GM18907 (cell line): Measurements from ENCODE around the gene CD160.
"Not testable (repeated sequence)": the region's sequence is repeated elsewhere in the genome, so short reads cannot be mapped to it uniquely, and the experiment has no call there.

Experiments
- ATAC-seq: cut with Tn5 transposase; IDR thresholded peaks from one replicate; pipeline ENCODE4 v1.9.1; 2021; ENCODE audit warnings: mild to moderate bottlenecking, moderate library complexity; ENCODE audit not compliant: unreplicated experiment

CD160 gene

DNA sequence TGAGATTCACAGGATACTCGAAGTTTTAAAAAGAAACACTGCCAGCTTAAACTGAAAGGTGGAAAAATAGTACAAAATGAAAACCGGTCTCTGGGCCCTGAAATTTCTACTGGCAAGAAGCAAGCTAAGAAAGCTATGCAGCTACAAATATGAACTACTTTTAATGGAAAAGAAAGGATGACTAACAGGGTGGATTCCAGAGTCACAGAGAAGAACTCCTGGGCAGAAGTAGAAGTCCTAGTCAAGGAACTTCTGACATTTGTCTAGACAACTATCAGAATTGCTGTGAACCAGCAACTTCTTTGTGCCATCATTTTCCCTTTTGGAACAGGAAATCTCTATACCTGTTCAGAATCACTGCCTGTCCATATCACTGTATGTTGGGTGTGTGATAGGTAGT lies 38.1 kb downstream of the CD160 start:
- ATAC-seq, result no peak

DNA sequence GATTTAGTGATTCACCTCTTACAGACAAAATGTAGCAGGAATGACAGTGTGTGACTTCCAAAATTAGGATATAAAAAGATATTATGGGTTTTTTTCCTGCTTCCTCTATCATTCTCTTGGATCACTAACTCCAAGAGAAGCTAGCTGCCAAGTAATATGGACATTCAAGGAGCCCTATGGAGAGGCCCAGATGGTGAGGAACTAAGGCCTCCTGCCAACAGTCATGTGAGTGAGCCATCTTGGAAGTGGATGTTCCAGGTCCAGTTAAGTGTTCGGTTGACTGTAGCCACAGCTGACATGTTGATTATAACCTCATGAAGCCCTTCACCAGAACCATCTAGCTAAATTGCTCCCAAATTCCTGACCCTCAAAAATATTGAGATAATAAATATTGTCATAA lies 38.8 kb downstream of the CD160 start:
- ATAC-seq, result no peak

DNA sequence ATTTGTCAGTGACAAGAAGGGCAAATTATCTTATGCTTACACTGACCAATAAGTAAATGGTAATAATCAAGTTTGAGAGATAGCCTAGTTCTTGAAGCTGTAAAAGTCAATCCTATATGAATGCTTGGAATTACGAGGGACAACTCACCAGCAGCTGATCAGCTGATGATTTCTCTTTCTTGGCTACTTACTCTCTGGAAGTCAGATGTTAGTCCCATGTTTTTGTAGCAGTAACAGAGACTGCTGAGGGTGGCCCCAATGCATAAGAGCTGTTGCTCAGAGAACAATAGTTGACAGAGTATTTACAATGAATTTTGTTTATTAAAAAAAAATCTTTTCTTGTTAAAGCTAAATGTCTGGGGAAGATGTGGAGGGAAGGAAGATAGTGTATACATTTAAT lies 39.3 kb downstream of the CD160 start:
- no peak for ATAC-seq

DNA sequence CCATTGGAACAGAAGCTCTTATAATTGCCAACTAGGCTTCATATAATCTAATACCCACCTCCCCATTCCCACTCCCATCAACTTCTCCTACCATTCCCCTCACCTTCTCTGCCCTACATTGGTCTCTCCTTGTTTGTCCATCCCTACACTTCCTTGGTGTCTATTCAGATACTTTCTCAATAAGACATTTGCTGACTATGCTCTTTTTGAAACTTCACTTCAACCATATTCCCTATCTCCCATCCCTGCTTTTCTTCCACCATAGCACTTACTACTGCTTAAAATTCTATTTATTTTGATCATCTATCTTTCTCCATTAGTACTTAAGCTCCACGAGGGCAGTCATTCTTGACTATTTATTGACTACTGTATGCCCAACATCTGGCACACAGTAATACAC lies 40.4 kb downstream of the CD160 start:
- no peak for ATAC-seq

DNA sequence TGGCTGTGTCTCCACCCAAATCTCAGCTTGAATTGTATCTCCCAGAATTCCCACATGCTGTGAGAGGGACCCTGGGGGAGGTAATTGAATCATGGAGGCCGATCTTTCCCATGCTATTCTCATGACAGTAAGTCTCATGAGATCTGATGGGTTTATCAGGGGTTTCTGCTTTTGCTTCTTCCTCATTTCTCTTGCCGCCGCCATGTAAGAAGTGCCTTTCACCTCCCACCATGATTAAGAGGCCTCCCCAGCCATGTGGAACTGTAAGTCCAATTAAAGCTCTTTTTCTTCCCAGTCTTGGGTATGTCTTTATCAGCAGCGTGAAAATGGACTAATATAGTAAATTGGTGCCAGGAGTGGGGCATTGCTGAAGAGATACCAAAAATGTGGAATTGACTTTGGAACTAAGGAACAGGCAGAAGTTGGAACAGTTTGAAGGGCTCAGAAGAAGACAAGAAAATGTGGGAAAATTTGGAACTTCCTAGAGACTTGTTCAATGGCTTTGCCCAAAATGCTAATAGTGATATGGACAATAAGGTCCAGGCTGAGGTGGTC lies 41.2 kb downstream of the CD160 start:
- not testable (repeated sequence) for ATAC-seq

DNA sequence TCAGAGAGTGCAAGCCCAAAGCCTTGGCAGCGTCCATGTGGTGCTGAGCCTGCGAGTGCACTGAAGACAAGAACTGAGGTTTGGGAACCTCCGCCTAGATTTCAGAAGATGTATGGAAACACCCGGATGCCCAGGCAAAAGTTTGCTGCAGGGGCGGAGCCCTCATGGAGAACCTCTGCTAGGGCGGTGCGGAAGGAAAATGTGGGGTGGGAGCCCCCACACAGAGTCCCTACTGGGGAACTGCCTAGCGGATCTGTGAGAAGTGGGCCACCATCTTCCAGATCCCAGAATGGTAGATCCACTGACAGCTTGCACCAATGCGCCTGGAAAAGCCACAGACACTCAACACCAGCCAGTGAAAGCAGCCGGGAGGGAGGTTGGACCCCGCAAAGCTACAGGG lies 42.2 kb downstream of the CD160 start:
- not testable (repeated sequence) for ATAC-seq

DNA sequence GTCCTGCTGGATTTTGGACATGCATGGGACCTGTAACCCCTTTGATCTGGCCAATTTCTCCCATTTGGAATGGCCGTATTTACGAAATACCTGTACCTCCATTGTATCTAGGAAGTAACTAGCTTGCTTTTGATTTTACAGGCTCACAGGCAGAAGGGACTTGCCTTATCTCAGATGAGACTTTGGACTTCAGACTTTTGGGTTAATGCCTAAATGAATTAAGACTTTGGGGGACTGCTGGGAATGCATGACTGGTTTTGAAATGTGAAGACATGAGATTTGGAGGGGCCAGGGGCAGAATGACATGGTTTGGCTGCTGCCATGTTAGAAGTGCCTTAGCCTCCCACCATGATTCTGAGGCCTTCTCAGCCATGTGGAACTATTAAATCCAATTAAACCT lies 42.7 kb downstream of the CD160 start:
- not testable (repeated sequence) for ATAC-seq

DNA sequence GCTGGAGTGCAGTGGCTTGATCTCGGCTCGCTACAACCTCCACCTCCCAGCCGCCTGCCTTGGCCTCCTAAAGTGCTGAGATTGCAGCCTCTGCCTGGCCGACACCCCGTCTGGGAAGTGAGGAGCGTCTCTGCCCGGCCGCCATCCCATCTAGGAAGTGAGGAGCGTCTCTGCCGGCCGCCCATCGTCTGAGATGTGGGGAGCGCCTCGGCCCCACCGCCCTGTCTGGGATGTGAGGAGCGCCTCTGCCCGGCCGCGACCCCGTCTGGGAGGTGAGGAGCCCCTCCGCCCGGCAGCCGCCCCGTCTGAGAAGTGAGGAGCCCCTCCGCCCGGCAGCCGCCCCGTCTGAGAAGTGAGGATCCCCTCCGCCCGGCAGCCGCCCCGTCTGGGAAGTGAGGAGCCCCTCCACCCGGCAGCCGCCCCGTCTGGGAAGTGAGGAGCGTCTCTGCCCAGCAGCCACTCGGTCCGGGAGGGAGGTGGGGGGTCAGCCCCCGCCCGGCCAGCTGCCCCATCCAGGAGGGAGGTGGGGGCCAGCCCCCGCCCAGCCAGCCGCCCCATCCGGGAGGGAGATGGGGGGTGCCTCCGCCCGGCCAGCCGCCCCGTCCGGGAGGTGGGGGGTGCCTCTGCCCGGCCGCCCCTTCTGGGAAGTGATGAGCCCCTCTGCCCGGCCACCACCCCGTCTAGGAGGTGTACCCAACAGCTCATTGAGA lies 45.1 kb downstream of the CD160 start:
- ATAC-seq, result not testable (repeated sequence)

DNA sequence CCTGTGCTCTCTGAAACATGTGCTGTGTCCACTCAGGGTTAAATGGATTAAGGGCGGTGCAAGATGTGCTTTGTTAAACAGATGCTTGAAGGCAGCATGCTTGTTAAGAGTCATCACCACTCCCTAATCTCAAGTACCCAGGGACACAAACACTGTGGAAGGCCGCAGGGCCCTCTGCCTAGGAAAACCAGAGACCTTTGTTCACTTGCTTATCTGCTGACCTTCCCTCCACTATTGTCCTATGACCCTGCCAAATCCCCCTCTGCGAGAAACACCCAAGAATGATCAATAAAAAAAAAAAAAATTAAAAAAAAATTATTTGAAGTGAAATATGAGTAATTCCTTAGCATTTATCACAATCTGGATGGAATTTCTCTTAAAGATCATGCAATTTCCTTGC lies 45.8 kb downstream of the CD160 start:
- not testable (repeated sequence) for ATAC-seq

DNA sequence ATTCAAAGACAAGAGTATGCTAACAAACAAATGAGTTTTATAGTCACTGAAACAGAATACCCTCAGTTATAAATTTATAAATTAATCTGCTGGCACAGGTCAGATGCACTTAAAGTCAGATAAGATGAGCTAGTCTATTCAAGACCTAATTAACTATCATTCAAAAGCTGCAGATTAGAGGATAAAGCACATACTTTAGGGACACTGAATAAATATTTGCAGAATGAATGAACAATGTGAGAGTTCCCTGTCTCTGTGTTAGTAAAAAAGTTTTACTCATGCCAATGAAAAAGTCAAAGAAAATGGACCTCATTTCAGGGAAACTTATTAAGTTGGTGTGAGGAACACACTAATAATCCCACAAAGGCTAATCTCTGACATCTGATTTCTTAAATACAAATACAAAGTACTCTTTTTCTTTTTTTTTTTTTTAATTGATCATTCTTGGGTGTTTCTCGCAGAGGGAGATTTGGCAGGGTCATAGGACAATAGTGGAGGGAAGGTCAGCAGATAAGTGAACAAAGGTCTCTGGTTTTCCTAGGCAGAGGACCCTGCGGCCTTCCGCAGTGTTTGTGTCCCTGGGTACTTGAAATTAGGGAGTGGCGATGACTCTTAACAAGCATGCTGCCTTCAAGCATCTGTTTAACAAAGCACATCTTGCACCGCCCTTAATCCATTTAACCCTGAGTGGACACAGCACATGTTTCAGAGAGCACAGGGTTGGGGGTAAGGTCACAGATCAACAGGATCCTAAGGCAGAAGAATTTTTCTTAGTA lies 46.5 kb downstream of the CD160 start:
- ATAC-seq, result not testable (repeated sequence)

DNA sequence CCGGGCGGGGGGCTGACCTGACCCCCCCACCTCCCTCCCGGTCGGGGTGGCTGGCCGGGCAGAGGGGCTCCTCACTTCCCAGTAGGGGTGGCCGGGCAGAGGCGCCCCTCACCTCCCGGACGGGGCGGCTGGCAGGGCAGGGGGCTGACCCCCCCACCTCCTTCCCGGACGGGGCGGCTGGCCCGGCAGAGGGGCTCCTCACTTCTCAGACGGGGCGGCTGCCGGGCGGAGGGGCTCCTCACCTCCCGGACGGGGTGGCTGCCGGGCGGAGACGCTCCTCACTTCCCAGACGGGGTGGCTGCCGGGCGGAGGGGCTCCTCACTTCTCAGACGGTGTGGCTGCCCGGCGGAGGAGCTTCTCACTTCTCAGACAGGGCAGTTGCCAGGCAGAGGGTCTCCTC lies 47.6 kb downstream of the CD160 start:
- not testable (repeated sequence) for ATAC-seq

DNA sequence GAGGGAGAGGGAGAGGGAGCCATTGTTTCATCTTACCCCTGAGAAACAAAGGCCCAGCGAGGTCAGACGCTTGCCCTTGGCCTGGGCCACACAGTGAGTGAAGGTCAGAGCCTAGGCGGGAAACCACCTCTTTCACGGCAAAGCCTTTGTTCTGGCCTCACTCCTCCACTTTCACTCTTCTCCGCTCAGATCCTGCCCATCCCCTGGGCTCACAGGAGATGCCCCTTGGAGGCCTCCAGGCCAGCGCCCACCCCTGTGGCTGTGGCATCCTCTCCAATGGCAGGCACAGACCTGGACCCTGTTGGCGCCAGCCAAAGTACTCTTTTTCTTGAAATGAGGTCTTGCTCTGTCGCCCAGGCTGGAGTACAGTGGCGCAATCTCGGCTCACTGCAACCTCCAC lies 48.7 kb downstream of the CD160 start:
- not testable (repeated sequence) for ATAC-seq

DNA sequence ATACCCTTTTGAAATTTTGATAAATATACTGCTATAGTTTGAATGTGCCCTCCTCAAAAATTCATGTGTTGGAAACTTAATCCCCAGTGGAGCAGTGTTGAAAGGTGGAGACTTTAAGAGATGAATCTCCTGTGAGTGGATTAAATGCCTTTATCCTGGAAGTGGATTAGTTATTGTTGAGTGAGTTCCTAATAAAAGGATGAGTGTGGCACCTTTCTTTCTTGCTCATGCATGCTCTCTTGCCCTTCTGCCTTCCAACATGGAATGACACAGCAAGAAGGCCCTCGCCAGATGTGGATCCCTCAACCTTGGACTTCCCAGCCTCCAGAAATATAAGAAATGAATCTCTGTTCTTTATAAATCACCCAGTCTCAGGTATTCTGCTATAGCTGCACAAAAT lies 51.8 kb downstream of the CD160 start:
- no peak for ATAC-seq

DNA sequence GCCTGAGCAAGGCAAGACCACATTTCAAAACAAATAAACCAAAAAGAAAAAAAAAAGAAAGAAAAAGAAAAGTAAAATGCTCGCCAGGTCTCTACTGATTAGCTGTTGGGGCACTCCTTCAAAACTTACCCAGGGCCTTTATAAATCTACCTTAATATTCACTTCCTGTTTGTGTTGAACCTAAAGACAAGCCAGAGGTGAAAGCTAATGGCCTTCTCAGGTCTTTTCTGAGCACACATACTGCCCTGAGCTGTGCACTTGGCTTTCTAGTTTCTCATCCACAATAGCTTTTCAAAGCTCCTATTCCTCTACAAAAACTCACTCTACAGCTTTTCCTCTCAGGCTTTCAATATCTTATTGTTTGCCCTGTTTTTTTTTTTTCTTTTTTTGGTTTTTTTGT lies 54.1 kb downstream of the CD160 start:
- ATAC-seq, result no peak

DNA sequence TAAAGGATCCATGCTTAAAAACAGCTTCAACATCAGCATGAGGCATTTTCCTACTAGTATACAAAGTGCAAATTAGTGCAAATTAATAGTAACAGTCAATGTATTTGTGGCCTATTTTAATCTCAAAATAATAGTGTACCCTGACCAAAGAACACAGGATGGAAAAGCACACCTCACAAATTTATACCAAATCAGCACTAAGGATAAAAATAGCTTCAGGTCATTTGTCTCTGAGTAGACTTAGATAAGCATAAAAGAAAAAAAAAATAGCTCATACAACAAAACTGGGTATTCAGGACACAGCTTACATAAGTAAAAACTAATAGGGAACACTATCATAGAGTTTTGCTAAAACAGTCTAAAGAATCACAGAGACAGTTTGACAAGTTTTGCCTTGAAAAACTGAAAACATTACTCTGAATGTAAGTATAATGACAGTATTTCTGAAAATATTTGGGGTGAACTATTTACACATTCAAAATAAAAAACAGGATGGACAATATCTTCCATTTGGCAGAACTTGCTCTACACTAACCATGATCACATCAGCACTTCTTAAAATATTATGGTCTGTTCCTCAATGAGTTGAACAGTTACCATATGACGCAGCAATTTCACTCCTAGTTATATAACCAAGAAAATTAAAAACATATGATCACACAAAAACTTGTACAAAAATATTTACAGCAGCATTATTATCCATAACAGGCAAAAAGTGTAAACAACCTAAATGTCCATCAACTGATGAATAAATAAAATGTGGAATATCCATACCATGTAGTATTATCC lies 58.3 kb downstream of the CD160 start:
- no peak for ATAC-seq

DNA sequence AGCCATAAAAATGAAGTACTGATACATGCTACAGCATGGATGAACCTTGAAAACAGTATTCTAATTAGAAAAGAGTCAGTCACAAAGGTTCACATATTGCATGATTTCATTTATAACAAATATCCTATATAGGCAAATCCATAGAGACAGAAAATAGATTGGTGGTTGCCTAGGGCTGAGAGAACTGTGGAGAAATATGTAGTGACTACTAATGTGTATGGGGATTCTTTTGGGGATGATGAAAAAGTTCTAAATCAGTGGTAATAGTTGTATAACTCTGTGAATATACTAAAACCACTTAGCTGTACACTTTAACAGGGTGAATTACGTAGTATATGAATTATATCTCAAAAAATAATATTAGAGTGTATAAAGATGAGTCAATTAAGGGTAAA lies 58.8 kb downstream of the CD160 start:
- no peak for ATAC-seq

DNA sequence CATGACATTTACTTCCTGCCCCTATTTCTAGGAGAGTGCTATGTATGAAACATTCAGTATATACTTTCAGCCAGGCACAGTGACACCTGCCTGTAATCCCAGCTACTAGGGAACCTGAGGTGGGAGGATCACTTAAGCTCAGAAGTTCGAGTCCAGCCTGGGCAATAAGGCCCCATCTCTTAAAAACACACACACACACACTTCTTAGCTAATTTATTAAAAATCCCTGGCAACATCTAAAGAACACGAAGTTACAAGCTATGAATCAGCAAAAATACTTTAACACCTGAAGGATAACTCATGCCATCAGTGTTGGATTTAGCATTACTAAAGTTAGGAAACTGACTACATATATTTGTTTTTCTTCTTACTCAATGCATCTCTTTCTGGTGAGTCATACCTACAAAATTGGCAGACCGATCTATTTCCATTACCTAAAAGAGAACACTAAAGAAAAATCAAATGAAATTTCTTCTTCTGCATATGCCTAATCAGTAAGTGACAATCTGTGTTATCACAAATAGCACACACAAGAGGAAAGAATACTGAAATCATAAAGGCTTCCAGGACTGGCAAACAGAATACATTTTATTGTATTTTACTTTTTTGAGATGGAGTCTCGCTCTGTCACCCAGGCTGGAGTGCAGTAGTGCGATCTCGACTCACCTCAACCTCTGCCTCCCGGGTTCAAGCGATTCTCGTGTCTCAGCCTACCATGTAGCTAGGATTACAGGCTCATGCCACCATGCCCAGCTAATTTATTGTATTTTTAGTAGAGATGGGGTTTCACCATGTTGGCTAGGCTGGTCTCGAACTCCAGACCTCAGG lies 63.2 kb downstream of the CD160 start:
- no peak for ATAC-seq

DNA sequence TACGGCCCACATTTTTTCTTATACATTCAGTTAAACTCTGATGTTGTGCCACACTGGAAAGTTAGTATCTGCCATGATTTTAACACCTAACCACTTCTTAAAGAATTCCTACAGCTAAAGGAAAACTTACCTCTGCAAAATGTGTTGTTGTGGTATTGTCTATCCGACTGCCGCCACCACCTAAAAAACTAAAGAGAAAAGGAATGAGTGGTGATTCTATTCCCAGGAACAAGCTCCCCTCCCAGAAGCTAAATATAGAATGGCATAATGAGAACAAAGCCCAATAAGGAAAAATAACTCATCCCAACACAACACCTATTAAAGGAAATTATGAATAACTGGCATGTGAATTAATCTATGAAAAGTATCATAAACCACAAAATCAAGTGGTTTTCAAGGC lies 65.1 kb downstream of the CD160 start:
- no peak for ATAC-seq

DNA sequence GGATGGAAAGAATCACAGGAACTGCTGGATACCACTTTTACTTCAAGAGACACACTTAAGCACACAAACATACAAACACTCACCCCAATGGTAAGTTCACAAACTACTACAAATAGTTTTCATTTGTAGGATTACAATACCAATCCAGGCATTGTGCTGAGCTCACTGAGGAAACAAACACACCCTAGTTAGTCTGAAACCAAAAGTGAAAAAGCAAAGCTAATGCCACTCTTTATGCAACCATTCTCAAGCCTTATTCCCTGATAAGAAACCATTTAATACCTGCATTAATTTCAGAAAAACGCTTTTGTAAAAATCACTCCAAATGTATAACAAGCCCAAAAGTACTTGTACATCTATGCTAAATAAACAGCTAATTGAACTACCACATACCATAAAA lies 66.2 kb downstream of the CD160 start:
- no peak for ATAC-seq

DNA sequence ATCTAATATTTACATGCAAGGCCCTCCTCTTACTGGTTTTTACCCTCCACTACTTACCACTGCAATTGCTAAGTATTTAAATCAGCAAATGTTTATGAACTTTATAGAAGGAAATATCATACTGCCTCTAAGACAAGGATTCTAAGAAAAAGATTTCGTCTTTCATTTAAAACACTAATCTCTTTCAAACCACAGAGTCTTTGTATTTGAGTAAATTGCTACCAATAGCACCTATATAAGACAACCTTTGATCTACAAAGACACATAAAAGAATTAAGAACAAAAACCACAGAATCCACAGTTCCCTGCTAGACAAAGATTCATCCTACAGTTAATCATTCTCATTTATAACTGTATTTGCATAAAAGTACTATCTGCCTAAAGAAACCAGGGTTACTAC lies 67.0 kb downstream of the CD160 start:
- no peak for ATAC-seq

DNA sequence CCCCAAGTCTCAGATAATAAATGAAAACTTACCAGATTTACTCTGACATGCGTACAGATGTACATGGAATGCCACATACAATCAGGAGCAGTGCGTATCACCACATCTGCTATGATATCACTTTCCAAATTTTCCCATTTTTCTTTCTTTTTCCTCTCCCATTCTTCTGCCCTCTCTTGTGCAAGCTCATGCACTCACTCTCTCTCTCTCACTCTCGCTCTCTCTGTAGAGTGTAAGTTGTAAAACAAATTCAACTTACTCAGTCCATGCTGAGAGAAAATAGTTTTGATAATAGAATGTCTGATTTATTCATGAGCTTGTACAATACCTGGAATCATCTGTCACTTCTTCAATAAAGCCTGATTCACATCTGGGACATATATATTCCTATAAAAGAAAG lies 69.3 kb downstream of the CD160 start:
- ATAC-seq, result no peak
